DOHH2 (cell line): ENCODE data around the gene MTERF4.

ENCODE experiments used
- H3F3A ChIP-seq: fragments of 200-600 bp; sonication (generic), shearing (Covaris generic); 2 replicates; pipeline ENCODE4 v1.6.0; 2016; ENCODE audit warnings: antibody characterized with exemption, mild to moderate bottlenecking; ENCODE audit not compliant: control insufficient read depth, insufficient read depth
- H3K27ac ChIP-seq: fragments of 200-600 bp; sonication (generic); 2 replicates; pipeline ENCODE4 v1.5.1; 2014; ENCODE audit warnings: low read depth, mild to moderate bottlenecking, low read length, moderate library complexity
- H3K27me3 ChIP-seq: fragments of 200-600 bp; sonication (generic); 2 replicates; pipeline ENCODE4 v1.6.1; 2014; ENCODE audit warnings: mild to moderate bottlenecking, low read length, mixed read lengths; ENCODE audit not compliant: control insufficient read depth
- H3K36me3 ChIP-seq: fragments of 200-600 bp; sonication (generic); 2 replicates; pipeline ENCODE4 v1.6.1; 2014; ENCODE audit warnings: mild to moderate bottlenecking, low read length, moderate library complexity, mixed read lengths; ENCODE audit not compliant: control insufficient read depth
- H3K4me1 ChIP-seq: fragments of 200-600 bp; sonication (generic); 2 replicates; pipeline ENCODE4 v1.6.1; 2014; ENCODE audit warnings: mild to moderate bottlenecking, low read length, mixed read lengths; ENCODE audit not compliant: control insufficient read depth
- H3K4me2 ChIP-seq: fragments of 200-600 bp; sonication (generic); 2 replicates; pipeline ENCODE4 v1.6.0; 2014; ENCODE audit warnings: mild to moderate bottlenecking, low read length, moderate library complexity
- H3K4me3 ChIP-seq: fragments of 200-600 bp; sonication (generic); 2 replicates; pipeline ENCODE4 v1.5.1; 2014; ENCODE audit warnings: mild to moderate bottlenecking, low read length, mixed read lengths
- H3K79me2 ChIP-seq: fragments of 200-600 bp; sonication (generic); 2 replicates; pipeline ENCODE4 v1.6.1; 2014; ENCODE audit warnings: mild to moderate bottlenecking, low read length, mixed read lengths; ENCODE audit not compliant: control insufficient read depth
- H3K9me2 ChIP-seq: fragments of 200-600 bp; sonication (generic); replicated peaks from 2 replicates; pipeline ENCODE4 v1.6.1; 2014; ENCODE audit warnings: mild to moderate bottlenecking, low read length, mixed read lengths; ENCODE audit not compliant: control insufficient read depth
- H3K9me3 ChIP-seq: fragments of 200-600 bp; sonication (generic); 2 replicates; pipeline ENCODE4 v1.6.1; 2014; ENCODE audit warnings: antibody characterized with exemption, low read length, mixed read lengths; ENCODE audit not compliant: control insufficient read depth, insufficient read depth
- H4K20me1 ChIP-seq: fragments of 200-600 bp; sonication (generic); 2 replicates; pipeline ENCODE4 v1.6.0; 2014; ENCODE audit warnings: low read depth, mild to moderate bottlenecking, antibody characterized with exemption, low read length, moderate library complexity; ENCODE audit not compliant: control insufficient read depth, insufficient read depth
- CTCF ChIP-seq: fragments of 200-600 bp; sonication (generic); IDR thresholded peaks from one replicate; pipeline ENCODE4 v1.5.1; 2014; ENCODE audit warnings: antibody characterized with exemption, mild to moderate bottlenecking, low read depth, low read length; ENCODE audit not compliant: poor library complexity, severe bottlenecking
- EZH2phosphoT487 ChIP-seq: fragments of 200-600 bp; sonication (generic); IDR thresholded peaks from 2 replicates; pipeline ENCODE4 v1.6.1; 2017; ENCODE audit warnings: borderline replicate concordance, mild to moderate bottlenecking, antibody characterized with exemption, low read length, moderate library complexity, mixed read lengths

The MTERF4 gene

DNA sequence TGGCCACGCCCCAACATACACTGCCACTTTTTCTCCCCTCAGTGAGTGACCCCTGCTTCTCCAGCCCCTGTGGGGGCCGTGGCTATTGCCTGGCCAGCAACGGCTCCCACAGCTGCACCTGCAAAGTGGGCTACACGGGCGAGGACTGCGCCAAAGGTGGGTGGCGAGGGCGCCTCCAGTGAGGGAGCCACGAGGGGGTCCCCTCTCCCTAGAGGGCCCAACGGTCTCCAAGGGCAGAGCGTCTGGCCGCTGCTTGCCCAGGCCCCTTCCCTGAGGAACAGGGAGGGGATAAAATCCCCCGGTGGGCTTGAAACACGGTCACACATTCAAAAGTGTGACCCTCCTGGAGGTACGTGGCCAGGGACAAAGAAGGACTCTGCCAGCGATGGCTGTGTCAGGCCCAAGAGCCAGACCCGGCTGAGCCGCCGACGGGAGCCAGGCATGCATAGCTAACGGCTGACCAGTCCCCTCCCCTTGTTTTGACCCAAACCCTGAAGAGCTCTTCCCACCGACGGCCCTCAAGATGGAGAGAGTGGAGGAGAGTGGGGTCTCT is 37.2 kb downstream of the MTERF4 start:
- H3K27me3 ChIP-seq = peaks cover 5% of the 10 kb centered on the region; the same call in 1 of the 2 replicates
- no peaks in the 10 kb centered on the region for H3K36me3 ChIP-seq
- no peaks in the 10 kb centered on the region for H3K9me2 ChIP-seq
- TF ChIP-seq CTCF (no peak), EZH2phosphoT487 (no peak)
- H3K4me2 ChIP-seq = no peak overlapping the region
- H3F3A ChIP-seq = peaks cover 6% of the 10 kb centered on the region
- no peaks in the 10 kb centered on the region for H3K9me3 ChIP-seq
- no peaks in the 10 kb centered on the region for H3K79me2 ChIP-seq
- H3K27ac ChIP-seq = no peak overlapping the region
- peaks cover 6% of the 10 kb centered on the region; the same call in 1 of the 2 replicates for H3K4me1 ChIP-seq
- no peaks in the 10 kb centered on the region for H4K20me1 ChIP-seq
- H3K4me3 ChIP-seq = no peak overlapping the region

GRCh38 chr2:241064008-241064801 is 37.9 kb downstream of the MTERF4 start:
- Histone ChIP-seq H3F3A (peaks cover 6% of the 10 kb centered on the region), H3K9me3 (no peaks in the 10 kb centered on the region), H3K36me3 (no peaks in the 10 kb centered on the region), H3K4me2 (peak overlapping the region; percentile 36), H3K27me3 (peaks cover 6% of the 10 kb centered on the region; the same call in 1 of the 2 replicates), H3K79me2 (no peaks in the 10 kb centered on the region), H3K9me2 (no peaks in the 10 kb centered on the region), H3K4me1 (peaks cover 6% of the 10 kb centered on the region; the same call in 1 of the 2 replicates), H3K4me3 (no peak overlapping the region), H4K20me1 (no peaks in the 10 kb centered on the region), H3K27ac (no peak overlapping the region)
- no peak for TF ChIP-seq CTCF
- no peak for TF ChIP-seq EZH2phosphoT487

DNA sequence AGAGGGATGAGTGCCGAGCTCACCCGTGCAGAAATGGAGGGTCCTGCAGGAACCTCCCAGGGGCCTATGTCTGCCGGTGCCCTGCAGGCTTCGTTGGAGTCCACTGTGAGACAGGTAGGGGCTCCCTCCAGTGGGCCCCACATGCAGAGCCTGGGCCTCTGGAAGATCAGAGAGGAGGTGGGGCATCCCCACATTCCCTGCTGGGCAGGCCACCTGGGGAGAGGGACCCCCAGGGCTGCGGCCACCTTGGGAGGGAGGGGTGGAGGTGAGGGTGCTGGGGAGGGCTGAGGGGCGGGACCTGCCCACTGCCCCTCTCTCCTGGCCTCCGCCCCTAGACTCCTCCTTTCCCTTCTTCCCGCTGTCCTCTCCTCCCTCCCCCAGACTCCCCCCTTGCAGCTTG is 38.5 kb downstream of the MTERF4 start:
- H4K20me1 ChIP-seq = no peaks in the 10 kb centered on the region
- peak overlapping the region; percentile 36; the same call in 1 of the 2 replicates for H3K4me2 ChIP-seq
- no peak overlapping the region for H3K4me3 ChIP-seq
- peaks cover 6% of the 10 kb centered on the region; the same call in 1 of the 2 replicates for H3K4me1 ChIP-seq
- H3F3A ChIP-seq = peaks cover 10% of the 10 kb centered on the region
- no peaks in the 10 kb centered on the region for H3K79me2 ChIP-seq
- no peaks in the 10 kb centered on the region for H3K9me2 ChIP-seq
- H3K36me3 ChIP-seq = no peaks in the 10 kb centered on the region
- H3K27ac ChIP-seq = no peak overlapping the region
- peaks cover 9% of the 10 kb centered on the region; the same call in 1 of the 2 replicates for H3K27me3 ChIP-seq
- TF ChIP-seq CTCF (no peak), EZH2phosphoT487 (no peak)
- no peaks in the 10 kb centered on the region for H3K9me3 ChIP-seq
